Measurements from ENCODE around the gene MRPL17. TPM values are rescaled to one million over a fixed set of nuclear protein-coding genes. Genes with fewer than 3 reads are reported as not detected.
"Not testable (repeated sequence)": the region's sequence is repeated elsewhere in the genome, so short reads cannot be mapped to it uniquely, and the experiment has no call there.

MRPL17 gene
- total and polyA plus RNA-seq, 2 experiments from 2014 or later: 34.5 to 62.7 TPM

GRCh38 chr11:6693342-6694228, 10.4 kb upstream of the MRPL17 start:
- Histone ChIP-seq H3K9me2 (replicated peaks; ENCODE audit: insufficient read depth) (no peaks in the 10 kb centered on the region), H3K79me2 (no peaks in the 10 kb centered on the region), H3K27me3 (no peaks in the 10 kb centered on the region), H3K4me3 (no peak overlapping the region), H3K36me3 (replicated peaks; ENCODE audit: insufficient read depth, low read depth) (no peaks in the 10 kb centered on the region), H3K4me1 (ENCODE audit: insufficient read depth) (peaks cover 6% of the 10 kb centered on the region), H2AFZ (no peak overlapping the region), H3K4me2 (no peak overlapping the region), H4K20me1 (ENCODE audit: insufficient read depth, poor library complexity, severe bottlenecking) (no peaks in the 10 kb centered on the region), H3K27ac (peak overlapping the region; percentile 52), H3K9me3 (ENCODE audit: low read depth) (no peaks in the 10 kb centered on the region)
- 74% methylated on average over 1 of the region's 1 CpG for WGBS (ENCODE audit: low lambda C conversion rate, missing lambda C conversion rate)
- DNase-seq (ENCODE audit: low spot score): no peak
- TF ChIP-seq EZH2phosphoT487 (IDR thresholded peaks at IDR 0.05; ENCODE audit: low read depth, severe bottlenecking, unreplicated experiment): no peak

GRCh38 chr11:6692128-6692527, 9.0 kb upstream of the MRPL17 start:
- peak overlapping the region; percentile 9 for H3K4me2 ChIP-seq
- no peaks in the 10 kb centered on the region for H3K27me3 ChIP-seq
- H3K36me3 ChIP-seq (replicated peaks; ENCODE audit: insufficient read depth, low read depth): no peaks in the 10 kb centered on the region
- H3K27ac ChIP-seq: peak overlapping the region; percentile 57
- H3K79me2 ChIP-seq: no peaks in the 10 kb centered on the region
- no peak overlapping the region for H3K4me3 ChIP-seq
- TF ChIP-seq EZH2 (IDR thresholded peaks at IDR 0.05; ENCODE audit: borderline replicate concordance) (no peak), CTCF (IDR thresholded peaks at IDR 0.05; ENCODE audit: poor library complexity) (no peak), EZH2phosphoT487 (IDR thresholded peaks at IDR 0.05; ENCODE audit: low read depth, severe bottlenecking, unreplicated experiment) (no peak)
- no peaks in the 10 kb centered on the region for H3K9me2 ChIP-seq (replicated peaks; ENCODE audit: insufficient read depth)
- H2AFZ ChIP-seq: no peak overlapping the region
- DNase-seq (ENCODE audit: low spot score): no peak
- H3K9me3 ChIP-seq (ENCODE audit: low read depth): no peaks in the 10 kb centered on the region
- H4K20me1 ChIP-seq (ENCODE audit: insufficient read depth, poor library complexity, severe bottlenecking): no peaks in the 10 kb centered on the region
- H3K4me1 ChIP-seq (ENCODE audit: insufficient read depth): peaks cover 6% of the 10 kb centered on the region

GRCh38 chr11:6690431-6691132, 7.4 kb upstream of the MRPL17 start:
- not testable (repeated sequence) for H4K20me1 ChIP-seq (ENCODE audit: insufficient read depth, poor library complexity, severe bottlenecking); H3K4me3 ChIP-seq; H3K9me3 ChIP-seq (ENCODE audit: low read depth); H2AFZ ChIP-seq; H3K79me2 ChIP-seq; H3K4me1 ChIP-seq (ENCODE audit: insufficient read depth); H3K4me2 ChIP-seq; H3K36me3 ChIP-seq (replicated peaks; ENCODE audit: insufficient read depth, low read depth); H3K9me2 ChIP-seq (replicated peaks; ENCODE audit: insufficient read depth); H3K27me3 ChIP-seq
- H3K27ac ChIP-seq: peak overlapping the region; percentile 57
- DNase-seq (ENCODE audit: low spot score): peak; percentile 30
- WGBS (ENCODE audit: low lambda C conversion rate, missing lambda C conversion rate): 58% methylated on average over 8 of the region's 11 CpGs

- Histone ChIP-seq H3K27ac (no peak overlapping the region), H2AFZ (no peak overlapping the region), H3K4me1 (ENCODE audit: insufficient read depth) (peaks cover 1% of the 10 kb centered on the region), H3K27me3 (no peaks in the 10 kb centered on the region), H3K9me3 (ENCODE audit: low read depth) (no peaks in the 10 kb centered on the region), H3K79me2 (no peaks in the 10 kb centered on the region), H4K20me1 (ENCODE audit: insufficient read depth, poor library complexity, severe bottlenecking) (no peaks in the 10 kb centered on the region), H3K9me2 (replicated peaks; ENCODE audit: insufficient read depth) (no peaks in the 10 kb centered on the region), H3K36me3 (replicated peaks; ENCODE audit: insufficient read depth, low read depth) (no peaks in the 10 kb centered on the region), H3K4me2 (no peak overlapping the region), H3K4me3 (no peak overlapping the region)
- no peak for DNase-seq (ENCODE audit: low spot score)
- WGBS (ENCODE audit: low lambda C conversion rate, missing lambda C conversion rate): 54% methylated on average over 4 of the region's 4 CpGs
- TF ChIP-seq CTCF (IDR thresholded peaks at IDR 0.05; ENCODE audit: poor library complexity): no peak
- no peak for TF ChIP-seq EZH2phosphoT487 (IDR thresholded peaks at IDR 0.05; ENCODE audit: low read depth, severe bottlenecking, unreplicated experiment)
- TF ChIP-seq EZH2 (IDR thresholded peaks at IDR 0.05; ENCODE audit: borderline replicate concordance): no peak
Measured at GRCh38 chr11:6687876-6688275, 4.7 kb upstream of the MRPL17 start.

Data from hepatocyte (in vitro differentiated cells).